CD1c-positive myeloid dendritic cell (primary cell): Measurements from ENCODE around the gene KLHL22.
A peak's percentile ranks its signal among the peaks of the same experiment; 100 is the strongest.
"Not testable (repeated sequence)": the region's sequence is repeated elsewhere in the genome, so short reads cannot be mapped to it uniquely, and the experiment has no call there.

Experiments used
- DNase-seq: peaks from one replicate; pipeline ENCODE4 v3.0.0-alpha.2; 2016; ENCODE audit errors: extremely low spot score

KLHL22 gene

GRCh38 chr22:20494978-20495860, at the start of gene KLHL22:
TSS of gene KLHL22 (minus strand) at chr22:20495795. CDS start at chr22:20489211, 6,584 bp downstream.
- no peak for DNase-seq

GRCh38 chr22:20545318-20545634, 49.7 kb upstream of the KLHL22 start:
- DNase-seq: not testable (repeated sequence)

- no peak for DNase-seq
Measured at GRCh38 chr22:20542736-20543135, 47.1 kb upstream of the KLHL22 start.

GRCh38 chr22:20542055-20542454, 46.5 kb upstream of the KLHL22 start:
- DNase-seq: no peak

GRCh38 chr22:20538875-20539274, 43.3 kb upstream of the KLHL22 start:
- DNase-seq: not testable (repeated sequence)

- DNase-seq: no peak
Measured at GRCh38 chr22:20537983-20538382, 42.4 kb upstream of the KLHL22 start.

- no peak for DNase-seq
Measured at GRCh38 chr22:20537325-20537756, 41.7 kb upstream of the KLHL22 start.

GRCh38 chr22:20536590-20537324, 41.2 kb upstream of the KLHL22 start:
- no peak for DNase-seq

GRCh38 chr22:20533879-20534265, 38.3 kb upstream of the KLHL22 start:
- no peak for DNase-seq

- DNase-seq: no peak
Measured at GRCh38 chr22:20533095-20533878, 37.7 kb upstream of the KLHL22 start.

- no peak for DNase-seq
Measured at GRCh38 chr22:20532256-20532993, 36.8 kb upstream of the KLHL22 start.

GRCh38 chr22:20531404-20532201, 36.0 kb upstream of the KLHL22 start:
- DNase-seq: peak; percentile 31

- DNase-seq: no peak
Measured at GRCh38 chr22:20531154-20531403, 35.5 kb upstream of the KLHL22 start.

- no peak for DNase-seq
Measured at GRCh38 chr22:20530368-20531153, 35.0 kb upstream of the KLHL22 start.

GRCh38 chr22:20528405-20528978, 32.9 kb upstream of the KLHL22 start:
- no peak for DNase-seq

GRCh38 chr22:20526628-20527355, 31.2 kb upstream of the KLHL22 start:
- no peak for DNase-seq

GRCh38 chr22:20526305-20526627, 30.7 kb upstream of the KLHL22 start:
- no peak for DNase-seq

GRCh38 chr22:20525048-20525447, 29.5 kb upstream of the KLHL22 start:
- no peak for DNase-seq

GRCh38 chr22:20524004-20524481, 28.4 kb upstream of the KLHL22 start:
- DNase-seq: no peak
